Renal pelvis (tissue), 4 donors: ENCODE results near the gene FAM217A. TPM values are rescaled to one million over a fixed set of nuclear protein-coding genes. Genes with fewer than 3 reads are reported as not detected.
A peak's percentile ranks its signal among the peaks of the same experiment; 100 is the strongest.

Experiments used
- DNase-seq: peaks from one replicate; pipeline ENCODE4 v3.0.0-alpha.2; 2013
- polyA plus RNA-seq, 3 donors: library from polyadenylated mRNA; unstranded; fragments of 120-200 nt; gene quantifications; one replicate each; pipeline ENCODE4 v1.2.1, GENCODE V29; 2013; ENCODE audit not compliant: insufficient read length in 3 of 3

The FAM217A gene
- polyA plus RNA-seq, 3 donors: 1.6 to 4.7 (median 2.1) TPM

DNA sequence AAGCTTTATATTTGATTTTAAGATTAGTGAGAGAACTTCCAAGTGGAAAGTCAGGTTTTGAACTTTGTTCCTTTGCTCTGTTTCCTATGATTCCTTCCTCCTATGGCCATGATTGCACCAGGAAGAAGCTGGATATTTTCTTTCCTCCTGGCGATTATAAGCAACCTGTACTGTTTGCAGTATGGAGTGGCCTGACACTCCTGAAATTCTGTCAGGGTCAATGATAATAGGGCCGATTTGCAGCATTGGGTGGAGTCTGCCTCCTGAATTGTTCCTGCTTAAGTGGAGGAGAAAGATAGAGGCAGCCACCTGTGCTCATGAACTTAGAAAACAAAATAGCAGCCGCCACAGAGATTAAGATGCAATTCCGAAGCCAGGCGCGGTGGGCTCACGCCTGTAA, 9.8 kb upstream of the FAM217A start:
- no peak for DNase-seq

DNA sequence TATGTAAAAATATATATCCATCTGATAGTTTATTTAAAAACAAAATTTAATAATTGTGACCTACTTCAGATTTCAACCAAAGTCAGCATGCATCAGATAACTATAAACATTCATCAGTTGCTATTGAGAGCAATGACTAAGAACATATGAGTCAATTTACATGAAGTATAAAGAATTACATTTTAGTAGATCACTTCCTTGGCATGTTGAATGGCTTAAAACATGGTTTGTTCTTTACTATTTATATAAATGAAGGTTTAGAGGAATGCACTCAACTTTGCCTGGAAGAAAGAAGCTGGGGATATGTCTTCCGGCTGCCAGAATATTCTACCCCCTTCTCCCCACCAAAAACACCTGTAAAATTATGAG, 6.4 kb upstream of the FAM217A start:
- DNase-seq: no peak

DNA sequence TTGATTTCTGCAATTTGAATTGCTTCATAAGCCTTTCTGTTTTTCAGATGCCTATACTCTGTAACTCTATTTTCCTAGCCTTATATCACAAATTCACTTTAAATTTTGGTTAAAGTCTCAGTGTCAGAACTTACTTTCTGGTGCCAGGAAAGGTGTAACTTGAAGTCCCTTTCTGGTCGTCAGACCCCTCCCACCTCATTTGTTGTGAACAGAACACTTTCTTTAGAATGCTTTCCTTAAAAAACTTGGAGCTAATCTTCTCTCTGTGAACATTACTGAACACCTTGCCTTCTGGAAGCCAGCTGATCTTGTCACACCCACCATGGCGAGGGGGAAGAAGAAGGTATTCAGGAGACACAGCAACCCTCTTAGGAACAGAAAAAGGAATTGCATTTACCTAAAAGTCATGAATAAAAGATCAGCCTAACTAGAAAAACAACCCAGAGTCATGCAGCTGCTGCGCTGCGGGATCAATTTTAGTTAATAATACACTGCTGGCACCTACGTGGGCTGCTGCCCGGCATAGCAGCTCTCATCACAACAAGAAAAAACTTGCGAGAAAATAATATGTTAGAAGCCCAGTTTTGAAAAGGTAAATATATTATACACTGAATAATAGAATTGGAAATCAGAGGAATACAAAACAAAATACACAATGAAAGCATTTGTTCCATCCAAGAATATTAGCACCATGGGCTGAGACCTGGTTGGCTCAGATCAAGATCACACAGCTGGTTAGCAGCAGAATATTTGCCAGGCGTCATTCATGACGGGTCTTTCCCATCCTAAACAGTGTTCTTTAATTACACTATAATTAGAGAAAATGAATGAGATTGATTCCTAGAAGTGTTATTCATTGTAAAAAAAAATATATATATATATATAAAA, 5.8 kb upstream of the FAM217A start:
- no peak for DNase-seq

DNA sequence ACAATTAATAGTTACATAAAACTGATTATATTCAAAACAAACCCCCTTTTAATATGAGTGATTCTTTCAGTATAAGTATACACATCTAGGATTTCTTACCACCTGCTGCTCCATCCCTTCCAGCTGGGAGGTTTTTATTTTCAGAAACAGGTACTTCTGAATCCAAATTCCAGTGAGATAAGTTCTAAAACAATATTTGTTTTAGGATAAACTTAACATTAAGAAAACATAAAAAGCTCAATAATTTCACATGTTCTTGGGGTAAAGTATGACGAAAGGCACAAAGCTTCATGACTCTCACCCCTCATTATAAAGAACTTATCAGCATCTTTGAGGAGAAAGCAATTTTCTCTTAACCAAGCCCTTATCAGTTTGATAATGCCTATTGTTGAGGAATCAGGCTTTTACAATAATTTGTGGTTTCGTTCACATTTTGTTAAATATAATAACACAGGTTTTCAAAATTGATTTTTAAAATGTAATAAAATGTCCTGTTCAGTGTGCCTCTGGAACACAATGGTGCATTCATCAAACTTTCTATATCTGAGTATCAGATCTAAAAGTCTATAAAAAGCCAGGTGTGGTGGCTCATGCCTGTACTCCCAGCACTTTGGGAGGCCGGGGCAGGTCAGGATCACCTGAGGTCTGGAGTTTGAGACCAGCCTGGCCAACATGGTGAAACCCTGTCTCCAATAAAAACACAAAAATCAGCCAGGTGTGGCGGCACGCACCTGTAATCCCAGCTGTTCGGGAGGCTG, 4.3 kb downstream of the FAM217A start:
- DNase-seq: no peak

DNA sequence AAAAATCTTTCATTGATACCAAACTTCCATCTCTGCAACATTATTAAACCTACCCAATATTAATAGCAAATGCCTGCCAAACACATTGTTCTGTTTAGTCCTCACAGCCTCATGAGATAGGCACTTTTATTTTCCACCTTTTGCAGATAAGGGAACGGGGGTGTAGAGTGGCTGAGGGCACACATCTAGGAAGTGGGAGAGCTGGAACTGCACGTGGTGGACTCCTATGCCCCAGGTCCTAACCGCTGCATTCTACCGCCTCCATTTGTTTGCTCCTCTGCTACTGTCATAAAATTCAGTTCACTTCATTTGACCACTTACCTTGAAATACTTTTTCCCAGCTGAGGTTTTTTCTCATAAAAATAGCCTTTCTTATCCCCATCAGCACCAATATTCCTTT, 7.6 kb downstream of the FAM217A start:
- DNase-seq: no peak

DNA sequence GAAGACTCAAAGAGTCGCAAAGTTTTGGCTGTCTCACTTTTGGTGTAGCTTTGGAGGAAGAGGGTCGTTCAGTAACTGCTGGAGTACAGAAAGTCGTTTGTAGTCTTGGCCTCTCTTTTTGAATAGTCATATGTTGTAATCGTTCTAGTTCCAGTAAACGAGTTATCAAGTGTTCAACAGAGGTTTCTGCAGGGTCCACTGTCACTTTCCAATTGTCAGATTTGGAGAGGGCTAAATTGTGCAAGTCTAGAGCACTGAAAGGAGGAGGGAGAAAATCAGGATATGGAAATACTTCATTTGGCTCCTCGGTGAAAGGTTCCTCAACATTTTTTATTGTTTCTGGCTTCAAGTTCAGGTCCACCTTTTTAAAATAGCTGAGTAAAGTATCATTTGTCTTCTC, 9.7 kb downstream of the FAM217A start:
- no peak for DNase-seq

DNA sequence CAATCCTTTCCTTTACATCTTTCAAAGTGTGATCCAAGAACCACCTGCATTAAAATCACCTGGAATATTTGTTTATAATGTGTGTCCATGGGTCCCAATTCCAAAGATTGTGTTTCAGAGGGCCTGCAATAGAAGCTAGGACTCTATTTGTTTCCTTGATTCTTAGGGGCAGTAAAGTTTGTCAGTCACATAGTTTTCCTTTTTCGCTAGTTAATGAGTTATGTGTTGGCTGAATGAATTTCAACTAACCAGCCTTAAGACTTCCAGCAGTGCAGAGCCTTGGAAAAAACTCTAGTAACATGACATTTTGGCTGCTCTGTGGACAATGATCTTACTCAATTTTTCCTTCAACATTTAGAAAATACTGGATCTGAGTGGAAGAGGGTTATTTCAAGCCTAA, 11.3 kb downstream of the FAM217A start:
- DNase-seq: peak; percentile 10

DNA sequence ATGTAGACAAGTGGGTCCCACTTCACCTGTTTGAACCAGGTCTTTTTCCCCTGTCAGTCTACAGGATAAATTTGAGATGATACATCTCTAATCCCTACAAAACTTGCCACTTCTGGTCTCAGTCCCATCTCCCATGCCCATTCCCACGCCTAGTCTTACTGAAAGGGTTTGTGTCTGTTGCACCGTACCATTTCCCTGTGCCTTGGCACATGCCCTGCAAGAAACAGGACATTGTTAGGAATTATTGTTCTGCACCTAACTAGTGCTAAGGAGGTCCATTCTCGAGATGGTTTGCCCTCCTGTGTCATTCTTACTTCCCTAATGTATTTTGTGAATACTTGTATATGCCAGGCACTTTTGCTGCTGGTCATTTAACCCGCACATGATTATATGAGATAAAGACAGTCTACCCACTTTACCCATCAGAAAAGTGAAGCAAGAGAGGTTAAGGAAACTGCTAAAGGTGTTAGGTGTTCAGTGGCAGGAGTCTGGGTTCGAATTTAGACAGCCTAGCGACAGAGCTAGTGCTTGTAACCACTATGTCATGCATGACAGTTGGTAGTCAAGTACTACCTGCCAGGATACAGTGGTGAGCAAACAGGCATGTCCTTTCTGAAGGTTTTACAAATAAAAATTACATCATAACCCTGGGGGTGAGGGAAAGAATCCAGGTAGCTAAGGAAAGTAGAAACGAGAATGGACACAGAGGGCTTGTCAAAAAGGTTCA, 12.7 kb downstream of the FAM217A start:
- DNase-seq: no peak

DNA sequence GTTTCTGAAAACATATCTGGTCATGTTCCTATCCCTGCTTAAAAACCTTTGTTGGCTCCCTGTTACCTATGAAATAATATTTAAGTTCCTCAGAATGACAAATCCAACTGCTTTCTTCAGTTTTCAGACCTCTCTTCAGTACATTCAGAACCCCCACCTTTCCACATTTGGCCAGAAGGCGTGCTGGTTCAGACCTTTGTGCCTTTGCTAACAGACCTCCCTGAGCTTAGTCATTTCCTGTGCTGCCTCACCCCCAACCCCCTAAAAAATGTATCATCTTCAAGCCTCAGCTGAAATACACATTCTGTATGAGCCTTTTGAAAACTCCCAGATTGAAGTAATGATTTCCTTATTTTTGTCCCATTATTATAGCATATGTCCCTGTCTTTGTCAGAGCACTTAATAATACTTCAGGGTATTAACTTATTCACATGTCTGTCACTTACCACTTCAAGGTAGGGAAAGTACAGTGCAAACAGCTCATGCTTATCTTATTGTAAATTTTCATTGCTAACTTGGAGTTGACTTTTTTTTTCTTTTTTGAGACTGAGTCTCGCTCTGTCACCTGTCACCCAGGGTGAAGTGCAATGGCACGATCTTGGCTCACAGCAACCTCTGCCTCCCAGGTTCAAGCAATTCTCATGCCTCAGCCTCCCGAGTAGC, 19.7 kb downstream of the FAM217A start:
- no peak for DNase-seq

DNA sequence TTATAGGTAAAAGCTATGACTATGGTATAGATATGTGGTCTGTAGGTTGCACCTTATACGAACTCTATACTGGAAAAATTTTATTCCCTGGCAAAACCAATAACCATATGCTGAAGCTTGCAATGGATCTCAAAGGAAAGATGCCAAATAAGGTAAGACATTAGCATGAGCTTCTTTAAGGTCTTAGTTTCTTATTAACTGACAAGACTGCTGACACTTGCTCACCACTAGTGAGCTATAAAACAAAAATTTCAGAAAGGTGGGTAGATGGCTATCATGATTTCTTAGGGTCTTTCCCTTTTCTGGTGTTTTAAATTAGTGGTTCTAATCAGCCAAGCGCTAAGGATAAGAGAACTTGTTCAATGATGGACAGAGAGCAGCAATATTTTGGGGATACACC, 21.9 kb downstream of the FAM217A start:
- no peak for DNase-seq

DNA sequence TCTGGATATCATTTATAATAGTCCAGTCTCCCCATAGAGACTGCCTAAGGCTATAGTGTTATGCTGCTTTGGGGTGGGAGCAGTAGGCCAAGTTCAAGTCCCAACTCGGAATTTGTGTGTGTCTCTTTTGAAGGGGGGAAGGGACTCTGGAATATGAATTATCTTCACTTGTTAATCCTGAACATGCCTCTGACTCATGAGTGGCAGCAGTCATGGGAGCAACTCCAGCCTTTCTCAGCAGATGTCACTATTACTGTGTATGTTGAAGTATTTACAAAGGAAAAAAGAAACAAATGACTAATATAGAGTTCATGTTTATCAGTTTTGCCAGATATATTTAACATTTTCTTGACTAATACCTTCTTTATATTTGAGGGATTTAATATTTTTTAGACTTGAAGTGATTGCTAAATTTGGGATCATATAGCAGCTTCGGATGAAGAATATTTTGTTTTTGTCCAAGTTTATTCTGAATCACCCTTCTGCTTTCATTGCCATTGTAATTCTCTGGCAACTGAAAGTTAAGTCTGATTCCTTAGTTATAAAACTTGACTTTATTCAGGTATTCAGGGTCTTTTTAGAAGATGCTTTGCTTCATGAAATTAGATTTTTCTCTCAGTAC, 23.4 kb downstream of the FAM217A start:
- DNase-seq: peak; percentile 11

DNA sequence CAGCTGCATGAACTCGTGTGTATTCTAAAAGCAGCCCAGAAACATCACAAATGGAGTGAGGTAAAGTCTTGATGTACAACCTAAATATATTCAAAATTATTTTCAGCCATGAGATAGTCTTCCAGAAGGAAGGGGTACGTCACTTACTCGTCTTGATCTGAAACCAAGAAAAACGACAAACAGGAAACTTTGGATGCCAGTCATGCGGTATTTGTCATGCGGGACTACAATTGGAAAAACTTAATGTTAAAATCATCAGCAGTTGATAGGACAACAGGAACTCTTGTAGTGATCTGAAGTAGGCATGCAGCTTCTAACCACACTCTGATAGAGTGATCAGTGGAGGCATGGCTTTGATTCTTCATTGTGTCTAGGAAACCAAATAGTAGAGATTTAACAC, 29.7 kb downstream of the FAM217A start:
- DNase-seq: no peak

DNA sequence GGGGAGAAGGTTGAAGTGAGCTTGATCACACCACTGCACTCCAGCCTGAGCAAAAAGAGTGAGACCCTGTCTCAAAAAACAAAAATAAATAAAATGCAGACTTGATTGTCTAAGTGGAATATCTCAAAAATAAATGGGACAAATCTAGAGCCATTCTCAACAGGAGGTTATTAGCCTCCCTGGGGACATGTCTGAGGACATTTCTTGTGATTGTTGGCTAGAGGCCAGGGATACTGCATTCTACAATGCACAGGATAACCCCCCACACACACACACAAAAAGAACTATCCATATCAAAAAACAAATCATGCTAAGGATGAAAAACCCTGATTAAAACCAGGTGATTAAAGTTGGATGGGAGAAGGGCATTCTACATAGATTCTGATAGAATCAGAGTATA, 37.5 kb downstream of the FAM217A start:
- no peak for DNase-seq

DNA sequence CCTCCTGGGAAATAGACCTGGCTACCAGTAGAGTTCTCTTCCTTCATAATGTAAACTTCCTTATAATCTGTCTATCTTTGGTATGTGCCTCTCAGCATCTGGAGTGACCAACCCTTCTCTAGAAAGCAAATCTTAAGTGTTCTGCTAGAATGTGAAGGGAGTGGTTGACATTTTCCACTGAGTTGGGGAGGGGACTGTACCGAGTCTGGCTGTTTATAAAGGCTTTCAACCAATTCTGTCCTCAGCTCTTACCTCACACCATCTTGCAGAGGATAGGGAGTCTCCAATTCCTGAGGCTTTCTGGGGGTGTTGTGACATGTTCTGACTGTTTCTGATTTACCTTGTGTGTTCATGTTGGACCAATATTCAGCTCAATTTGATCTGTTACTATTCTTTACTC, 39.6 kb downstream of the FAM217A start:
- no peak for DNase-seq

DNA sequence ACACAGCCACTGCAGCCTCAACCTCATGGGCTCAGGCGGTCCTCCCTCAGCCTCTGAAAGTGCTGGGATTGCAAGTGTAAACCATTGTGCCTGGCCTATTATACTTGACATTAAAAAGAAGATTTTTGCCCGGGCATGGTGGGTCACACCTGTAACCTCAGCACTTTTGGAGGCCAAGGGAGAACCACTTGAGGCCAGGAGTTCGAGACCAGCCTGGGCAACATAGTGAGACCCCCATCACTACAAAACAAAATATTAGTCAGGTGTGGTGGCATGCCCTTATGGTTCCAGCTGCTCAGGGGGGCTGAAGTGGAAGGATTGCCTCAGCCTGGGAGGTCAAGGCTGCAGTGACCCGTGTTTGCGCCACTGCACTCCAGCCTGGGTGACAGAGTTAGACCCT, 42.4 kb downstream of the FAM217A start:
- DNase-seq: no peak

DNA sequence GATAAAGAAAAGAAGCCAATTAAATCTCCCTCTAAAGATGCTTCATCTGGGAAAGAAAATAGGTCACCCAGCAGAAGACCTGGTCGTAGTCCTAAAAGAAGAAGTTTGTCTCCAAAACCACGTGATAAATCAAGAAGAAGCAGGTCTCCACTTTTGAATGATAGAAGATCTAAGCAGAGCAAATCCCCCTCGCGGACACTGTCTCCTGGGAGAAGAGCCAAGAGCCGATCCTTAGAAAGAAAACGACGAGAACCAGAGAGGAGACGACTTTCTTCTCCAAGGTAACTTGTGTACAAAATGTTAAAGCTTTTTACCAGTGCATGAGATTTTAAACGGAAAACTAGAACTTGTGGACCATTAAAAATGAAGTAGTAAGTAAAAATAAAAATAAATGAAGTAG, 46.5 kb downstream of the FAM217A start:
- no peak for DNase-seq

DNA sequence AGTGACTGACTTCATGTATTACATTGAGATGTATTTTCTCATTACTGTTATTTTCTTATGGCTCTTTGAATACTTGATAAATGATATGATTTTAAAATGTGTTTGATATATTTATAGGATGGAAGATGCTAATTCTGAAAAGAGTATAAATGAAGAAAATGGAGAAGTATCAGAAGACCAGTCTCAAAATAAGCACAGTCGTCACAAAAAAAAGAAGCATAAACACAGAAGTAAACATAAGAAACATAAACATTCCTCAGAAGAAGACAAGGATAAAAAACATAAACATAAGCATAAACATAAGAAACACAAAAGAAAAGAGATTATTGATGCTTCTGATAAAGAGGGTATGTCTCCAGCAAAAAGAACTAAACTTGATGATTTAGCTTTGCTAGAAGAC, 47.5 kb downstream of the FAM217A start:
- no peak for DNase-seq

DNA sequence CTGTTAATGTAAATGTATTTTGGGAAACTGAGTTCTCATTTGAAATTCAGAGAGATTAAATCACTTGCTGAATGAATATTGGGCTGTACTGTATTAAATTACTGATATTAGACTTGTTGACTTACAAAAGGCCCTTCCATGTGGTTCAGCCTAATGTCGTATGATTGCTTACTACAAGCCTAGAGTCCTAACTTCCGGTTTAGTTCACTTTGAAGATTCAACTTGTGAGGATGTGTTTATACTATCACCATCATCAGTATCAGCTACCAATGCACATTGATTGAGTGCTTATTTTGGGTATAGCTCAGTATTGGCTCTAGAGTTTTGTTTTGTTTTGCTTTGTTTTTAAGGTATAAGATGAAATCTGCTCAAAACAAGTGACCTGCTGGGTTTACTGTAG, 48.3 kb downstream of the FAM217A start:
- DNase-seq: no peak

DNA sequence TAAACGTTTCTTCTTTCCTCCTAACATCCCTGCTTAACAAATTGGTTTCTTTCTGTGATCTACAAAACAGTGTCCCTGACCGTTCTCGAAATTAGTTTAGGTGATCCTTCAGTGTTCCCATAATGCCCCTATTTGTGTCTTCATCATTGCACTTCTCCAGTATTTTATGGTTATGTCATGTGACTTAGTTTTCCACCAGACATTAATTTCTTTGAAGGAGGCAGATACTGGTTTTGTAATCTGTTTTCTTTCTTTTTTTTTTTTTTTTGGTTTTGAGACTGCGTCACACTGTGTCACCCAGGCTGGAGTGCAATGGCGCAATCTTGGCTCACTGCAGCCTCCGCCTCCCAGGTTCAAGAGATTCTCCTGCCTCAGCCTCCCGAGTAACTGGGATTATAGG, 49.2 kb downstream of the FAM217A start:
- no peak for DNase-seq

DNA sequence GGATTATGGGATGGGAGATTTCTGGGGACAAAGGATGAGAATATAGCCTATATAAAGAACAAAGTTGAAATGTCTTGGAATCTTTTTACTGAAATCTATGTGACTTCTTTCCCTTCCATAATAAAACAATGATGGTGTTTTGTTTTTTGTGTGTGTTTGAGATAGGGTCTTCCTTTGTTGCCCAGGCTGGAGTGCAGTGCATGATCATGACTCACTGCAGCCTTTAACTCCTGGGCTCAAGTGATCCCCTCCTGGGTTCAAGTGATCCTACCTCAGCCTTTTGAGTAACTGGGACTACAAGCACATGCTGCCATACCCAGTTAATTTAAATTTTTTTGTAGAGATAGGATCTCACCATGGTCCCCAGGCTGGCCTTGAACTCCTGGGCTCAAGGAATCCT, 50.9 kb downstream of the FAM217A start:
- DNase-seq: no peak

DNA sequence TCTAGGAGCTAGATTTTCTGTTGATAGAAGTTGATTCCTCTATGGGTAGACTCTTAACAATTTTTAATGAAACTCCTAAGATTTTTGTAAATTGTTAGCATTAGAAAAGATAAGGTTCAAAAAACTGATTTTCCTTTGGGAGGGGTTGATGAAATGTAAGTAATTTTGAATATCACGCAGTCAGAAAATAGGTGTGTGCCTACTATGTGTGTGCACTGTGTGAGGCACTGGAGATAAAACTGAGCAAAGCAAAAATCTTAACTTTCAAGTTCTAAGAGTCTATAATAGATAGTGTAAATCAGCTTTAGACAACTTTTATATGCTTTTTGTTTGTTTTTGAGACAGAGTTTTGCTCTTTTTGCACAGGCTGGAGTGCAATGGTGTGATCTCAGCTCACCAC, 53.3 kb downstream of the FAM217A start:
- no peak for DNase-seq

DNA sequence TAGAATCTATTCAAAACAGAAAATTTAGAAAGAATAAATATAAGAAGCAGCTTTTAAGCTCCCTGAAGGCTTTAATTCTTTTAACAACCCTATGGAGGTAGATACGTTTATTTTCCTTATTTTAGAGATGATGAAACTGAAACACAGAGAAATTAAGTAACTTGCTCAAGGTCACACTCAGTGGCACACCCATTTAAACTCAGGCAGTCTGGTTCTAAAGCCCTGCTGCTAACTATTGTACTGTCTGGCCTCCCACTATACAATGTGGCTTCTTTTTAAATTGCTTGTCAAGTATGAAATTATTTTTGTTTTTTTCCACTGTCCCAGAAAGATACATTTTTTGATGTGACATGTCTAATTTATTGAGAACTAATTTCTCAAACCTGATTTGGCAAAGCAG, 55.7 kb downstream of the FAM217A start:
- no peak for DNase-seq
